ENCODE data around the gene WNT2. TPM values are rescaled to one million over a fixed set of nuclear protein-coding genes. Genes with fewer than 3 reads are reported as not detected.

WNT2 gene
- total and polyA plus RNA-seq, 7 donors = under 0.01 to 2.8 (median 0.16) TPM; not detected in 3

GRCh38 chr7:117323851-117324711, 1.2 kb upstream of the WNT2 start:
- peak; percentile 71 for DNase-seq
- no peak overlapping the region for H3K27ac ChIP-seq

GRCh38 chr7:117323305-117323850, 520 bp upstream of the WNT2 start:
- 2 to 4% methylated on average over 25 of the region's 25 CpGs for WGBS, 2 donors
- intact Hi-C loops (cut with DNase I) = no loop called here

More at GRCh38 chr7:117323851-117324711, 1.2 kb upstream of the WNT2 start:
- TF ChIP-seq POLR2AphosphoS5 (IDR thresholded peaks at IDR 0.05) (no peak), CTCF (IDR thresholded peaks at IDR 0.05) (no peak), POLR2A (IDR thresholded peaks at IDR 0.05) (no peak), EP300 (IDR thresholded peaks at IDR 0.05) (no peak)
- Histone ChIP-seq H3K27me3 (peaks cover 18 to 39% (median 26%) of the 10 kb centered on the region in 3 donors), H3K36me3 (no peaks in the 10 kb centered on the region), H3K4me1 (peaks cover 0 to 24% (median 21%) of the 10 kb centered on the region in 4 donors), H3K4me3 (peak overlapping the region; percentile 19 to 46 (median 40)), H3K9me3 (no peaks in the 10 kb centered on the region)
- intact Hi-C loops (cut with DNase I) = no loop called here
- WGBS, 2 donors = 1 to 3% methylated on average over 67 of the region's 67 CpGs

GRCh38 chr7:117320523-117320922, 2.3 kb downstream of the WNT2 start:
- DNase-seq = no peak
- Histone ChIP-seq H3K27me3 (peaks cover 18 to 39% (median 26%) of the 10 kb centered on the region in 3 donors), H3K9me3 (no peaks in the 10 kb centered on the region), H3K4me3 (no peak overlapping the region), H3K36me3 (no peaks in the 10 kb centered on the region), H3K4me1 (peaks cover 0 to 24% (median 21%) of the 10 kb centered on the region in 4 donors), H3K27ac (no peak overlapping the region)
- 85 to 91% methylated on average over 10 of the region's 10 CpGs for WGBS, 2 donors
- intact Hi-C loops (cut with DNase I) = no loop called here
- TF ChIP-seq EP300 (IDR thresholded peaks at IDR 0.05) (no peak), CTCF (IDR thresholded peaks at IDR 0.05) (no peak), POLR2AphosphoS5 (IDR thresholded peaks at IDR 0.05) (no peak), POLR2A (IDR thresholded peaks at IDR 0.05) (no peak)

More at GRCh38 chr7:117323305-117323850, 520 bp upstream of the WNT2 start:
- no peak for DNase-seq
- Histone ChIP-seq H3K4me3 (peak overlapping the region in 3 of 4 donors; percentile 36 to 46 (median 44)), H3K27me3 (peaks cover 18 to 39% (median 26%) of the 10 kb centered on the region in 3 donors), H3K9me3 (no peaks in the 10 kb centered on the region), H3K36me3 (no peaks in the 10 kb centered on the region), H3K27ac (no peak overlapping the region), H3K4me1 (peaks cover 0 to 24% (median 21%) of the 10 kb centered on the region in 4 donors)
- no peak for TF ChIP-seq EP300 (IDR thresholded peaks at IDR 0.05)
- no peak for TF ChIP-seq CTCF (IDR thresholded peaks at IDR 0.05)
- no peak for TF ChIP-seq POLR2AphosphoS5 (IDR thresholded peaks at IDR 0.05)
- TF ChIP-seq POLR2A (IDR thresholded peaks at IDR 0.05) = no peak

- Histone ChIP-seq H3K27me3 (peaks cover 11 to 31% (median 26%) of the 10 kb centered on the region in 3 donors), H3K4me3 (no peak overlapping the region), H3K27ac (no peak overlapping the region), H3K4me1 (peaks cover 0 to 18% (median 18%) of the 10 kb centered on the region in 4 donors), H3K9me3 (no peaks in the 10 kb centered on the region), H3K36me3 (no peaks in the 10 kb centered on the region)
- intact Hi-C loops (cut with DNase I) = no loop called here
- WGBS, 2 donors = 89% methylated on average over 3 of the region's 3 CpGs
- no peak for DNase-seq
- TF ChIP-seq EP300 (IDR thresholded peaks at IDR 0.05) = no peak
- no peak for TF ChIP-seq POLR2AphosphoS5 (IDR thresholded peaks at IDR 0.05)
- TF ChIP-seq POLR2A (IDR thresholded peaks at IDR 0.05) = no peak
- no peak for TF ChIP-seq CTCF (IDR thresholded peaks at IDR 0.05)
Measured at GRCh38 chr7:117319181-117319580, 3.7 kb downstream of the WNT2 start.
